Endothelial cell of hepatic sinusoid (primary cell): ENCODE measurements around the gene TNFRSF19.
"Not testable (repeated sequence)": the region's sequence is repeated elsewhere in the genome, so short reads cannot be mapped to it uniquely, and the experiment has no call there.

Experiments used
- in situ Hi-C: cut with HindIII; loops from 2 replicates; pipeline ENCODE4 v1.10.0; 2017; ENCODE audit warnings: low sequenced_read_pairs

The TNFRSF19 gene

GRCh38 chr13:23652909-23653726 is 82.9 kb downstream of the TNFRSF19 start:
- in situ Hi-C loops, result no loop called here

GRCh38 chr13:23654111-23655110 is 84.2 kb downstream of the TNFRSF19 start:
- in situ Hi-C loops, result no loop called here

- in situ Hi-C loops, result no loop called here
Observed at GRCh38 chr13:23655321-23655720, 85.1 kb downstream of the TNFRSF19 start.

- in situ Hi-C loops, result no loop called here
Observed at GRCh38 chr13:23656637-23657371, 86.6 kb downstream of the TNFRSF19 start.

DNA sequence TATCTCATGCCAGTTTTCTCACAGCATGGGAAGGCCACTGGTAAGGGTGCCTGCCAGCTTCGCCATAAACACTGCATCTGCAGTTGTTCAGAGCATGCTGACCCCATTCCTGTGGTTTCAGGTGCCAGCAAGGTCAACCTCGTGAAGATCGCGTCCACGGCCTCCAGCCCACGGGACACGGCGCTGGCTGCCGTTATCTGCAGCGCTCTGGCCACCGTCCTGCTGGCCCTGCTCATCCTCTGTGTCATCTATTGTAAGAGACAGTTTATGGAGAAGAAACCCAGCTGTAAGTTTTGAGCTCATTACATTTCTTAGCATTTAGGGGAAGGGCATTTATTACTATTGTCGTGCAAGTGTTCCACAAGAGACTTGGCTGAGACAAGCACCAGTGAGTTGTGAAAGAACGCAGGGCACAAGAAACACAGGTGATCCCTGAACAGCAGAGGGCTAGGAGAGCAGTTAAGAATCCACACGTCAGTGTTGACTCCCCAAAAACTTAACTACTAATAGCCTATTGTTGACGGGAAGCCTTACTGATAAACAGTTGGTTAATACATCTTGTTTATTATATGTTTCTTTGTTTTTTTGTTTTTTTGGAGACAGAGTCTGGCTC is 88.8 kb downstream of the TNFRSF19 start:
- in situ Hi-C loops, result no loop called here

GRCh38 chr13:23660249-23660648 is 90.0 kb downstream of the TNFRSF19 start:
- in situ Hi-C loops, result no loop called here

GRCh38 chr13:23666582-23666981 is 96.4 kb downstream of the TNFRSF19 start:
- in situ Hi-C loops, result no loop called here

DNA sequence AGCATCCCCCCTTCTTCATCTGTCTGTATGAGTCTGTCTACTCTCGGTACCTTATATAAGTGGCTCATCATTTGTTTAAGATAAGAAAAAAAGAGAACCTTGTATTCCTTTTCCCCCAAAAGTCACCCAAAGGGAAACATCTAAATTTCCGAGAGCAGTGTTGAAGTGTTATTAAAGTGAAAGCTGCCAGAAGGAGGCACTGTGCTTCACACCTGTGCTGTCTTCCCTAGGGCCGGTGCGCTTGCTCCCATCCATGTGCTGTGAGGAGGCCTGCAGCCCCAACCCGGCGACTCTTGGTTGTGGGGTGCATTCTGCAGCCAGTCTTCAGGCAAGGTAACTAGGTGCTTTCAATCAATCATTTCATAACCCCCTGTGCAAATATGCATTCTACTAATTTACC is 97.5 kb downstream of the TNFRSF19 start:
- in situ Hi-C loops, result no loop called here

GRCh38 chr13:23668562-23668961 is 98.3 kb downstream of the TNFRSF19 start:
- in situ Hi-C loops, result no loop called here

- in situ Hi-C loops, result no loop called here
Observed at GRCh38 chr13:23670793-23671192, 100.6 kb downstream of the TNFRSF19 start.

- in situ Hi-C loops, result no loop called here
Observed at GRCh38 chr13:23671377-23671776, 101.2 kb downstream of the TNFRSF19 start.

GRCh38 chr13:23671897-23672296 is 101.7 kb downstream of the TNFRSF19 start:
- in situ Hi-C loops, result no loop called here

DNA sequence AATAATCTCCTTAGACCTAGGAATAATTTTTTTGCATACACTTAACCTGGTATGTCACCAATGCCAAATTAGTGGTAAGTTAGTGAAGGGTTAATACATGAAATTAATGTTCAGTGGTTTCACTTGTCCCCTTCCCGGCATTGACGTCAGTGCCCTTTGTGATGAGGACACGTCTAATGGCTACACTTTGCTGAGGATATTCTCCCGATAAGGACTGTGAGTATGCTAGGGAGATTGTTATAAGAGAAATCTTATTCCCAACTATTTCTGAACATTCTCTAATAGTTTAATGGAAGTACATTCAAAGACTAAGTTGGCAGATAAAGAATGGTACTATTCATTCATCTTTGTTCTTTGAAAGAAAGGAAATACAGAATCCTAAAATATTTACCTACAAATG is 102.4 kb downstream of the TNFRSF19 start:
- in situ Hi-C loops, result no loop called here

- in situ Hi-C loops, result no loop called here
Observed at GRCh38 chr13:23673354-23673753, 103.1 kb downstream of the TNFRSF19 start.

DNA sequence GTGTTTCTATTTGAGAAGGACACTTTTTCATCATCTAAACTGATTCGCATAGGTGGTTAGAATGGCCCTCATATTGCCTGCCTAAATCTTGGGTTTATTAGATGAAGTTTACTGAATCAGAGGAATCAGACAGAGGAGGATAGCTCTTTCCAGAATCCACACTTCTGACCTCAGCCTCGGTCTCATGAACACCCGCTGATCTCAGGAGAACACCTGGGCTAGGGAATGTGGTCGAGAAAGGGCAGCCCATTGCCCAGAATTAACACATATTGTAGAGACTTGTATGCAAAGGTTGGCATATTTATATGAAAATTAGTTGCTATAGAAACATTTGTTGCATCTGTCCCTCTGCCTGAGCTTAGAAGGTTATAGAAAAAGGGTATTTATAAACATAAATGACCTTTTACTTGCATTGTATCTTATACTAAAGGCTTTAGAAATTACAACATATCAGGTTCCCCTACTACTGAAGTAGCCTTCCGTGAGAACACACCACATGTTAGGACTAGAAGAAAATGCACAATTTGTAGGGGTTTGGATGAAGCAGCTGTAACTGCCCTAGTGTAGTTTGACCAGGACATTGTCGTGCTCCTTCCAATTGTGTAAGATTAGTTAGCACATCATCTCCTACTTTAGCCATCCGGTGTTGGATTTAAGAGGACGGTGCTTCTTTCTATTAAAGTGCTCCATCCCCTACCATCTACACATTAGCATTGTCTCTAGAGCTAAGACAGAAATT is 103.8 kb downstream of the TNFRSF19 start:
- in situ Hi-C loops, result no loop called here

GRCh38 chr13:23674795-23675640 is 104.8 kb downstream of the TNFRSF19 start:
- in situ Hi-C loops, result no loop called here

GRCh38 chr13:23677679-23678288 is 107.6 kb downstream of the TNFRSF19 start:
- in situ Hi-C loops, result not testable (repeated sequence)

GRCh38 chr13:23678795-23679194 is 108.6 kb downstream of the TNFRSF19 start:
- in situ Hi-C loops, result no loop called here

DNA sequence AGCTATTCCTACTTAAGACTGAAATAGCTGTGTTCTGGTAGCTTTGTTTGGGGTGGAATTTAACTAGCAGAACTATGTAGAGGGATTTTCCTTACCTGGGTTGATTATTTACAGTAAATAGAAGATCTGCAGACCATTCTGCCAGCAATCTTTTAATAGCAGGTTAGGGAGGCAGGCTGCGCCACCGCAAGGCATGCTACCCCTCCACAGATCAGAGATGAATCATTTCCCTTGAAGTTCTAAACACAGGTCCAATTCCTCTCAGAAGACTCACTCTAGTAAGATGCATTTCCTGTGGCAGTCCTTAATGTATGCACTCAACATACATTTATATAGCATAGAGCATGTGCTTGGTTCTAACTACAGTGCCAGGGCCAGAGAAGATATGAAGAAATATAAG is 109.0 kb downstream of the TNFRSF19 start:
- in situ Hi-C loops, result no loop called here
